ENCODE results near the gene OPCML. TPM values are rescaled to one million over a fixed set of nuclear protein-coding genes. Genes with fewer than 3 reads are reported as not detected.

The OPCML gene
- total and polyA plus RNA-seq, 2 of the 13 experiments (the other 11 are each of a cell fraction or from before 2014, with no cell fraction given): not detected

DNA sequence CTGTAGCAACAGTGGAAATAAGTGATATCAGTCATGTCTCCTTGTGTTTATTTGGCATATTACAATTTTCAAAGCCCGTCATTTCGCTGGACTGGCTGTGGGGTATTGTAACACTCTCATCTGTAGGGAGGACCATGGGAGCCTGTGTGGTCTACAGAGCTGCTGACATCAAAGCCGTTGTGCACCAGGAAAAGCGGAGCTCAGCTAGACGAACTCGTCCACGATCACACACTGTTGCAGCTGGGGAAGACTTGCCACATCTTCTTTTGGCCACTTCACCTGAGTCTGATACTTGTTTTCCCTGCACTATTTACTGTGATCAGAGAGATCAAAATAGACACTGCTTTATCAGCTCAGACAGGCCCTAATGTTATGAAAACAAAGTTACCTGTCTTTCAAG lies 741.3 kb downstream of the OPCML start:
- FAIRE-seq (no peak), DNase-seq (ENCODE audit: low spot score) (no peak), ATAC-seq (no peak)
- Histone ChIP-seq H3K36me3 (replicated peaks in 1 of 2; ENCODE audit: control insufficient read depth in 1 of 2, insufficient read depth in 2 of 2, low read length in 2 of 2) (no peaks in the 10 kb centered on the region), H3K27me3 (ENCODE audit: control insufficient read depth in 1 of 2, insufficient read depth in 2 of 2, low read length in 2 of 2) (no peaks in the 10 kb centered on the region; a peak in 2 of 5 replicates), H3K4me1 (ENCODE audit: insufficient read depth, low read length) (no peaks in the 10 kb centered on the region), H3K79me2 (ENCODE audit: insufficient read depth, low read length) (no peaks in the 10 kb centered on the region), H4K20me1 (ENCODE audit: insufficient read depth, low read length) (no peaks in the 10 kb centered on the region), H2AFZ (ENCODE audit: low read length) (no peak overlapping the region), H3K4me2 (ENCODE audit: low read depth, low read length) (no peak overlapping the region), H3K27ac (ENCODE audit: extremely low read length, insufficient read depth, low read length) (no peak overlapping the region), H3K9ac (ENCODE audit: insufficient read depth, low read depth, low read length) (no peak overlapping the region), H3K9me3 (ENCODE audit: low read length) (no peaks in the 10 kb centered on the region; the same call in 1 of the 2 replicates), H3K4me3 (replicated peaks in 1 of 3; ENCODE audit: insufficient read depth in 1 of 3, low read depth in 2 of 3, low read length in 3 of 3) (no peak overlapping the region)
- no peak for TF ChIP-seq ZFP37 (CRISPR knock-in tag; IDR thresholded peaks at IDR 0.05; ENCODE audit: borderline replicate concordance)
- no peak for TF ChIP-seq ZNF563 (CRISPR knock-in tag; IDR thresholded peaks at IDR 0.05)
- no peak for TF ChIP-seq ZNF468 (CRISPR knock-in tag; IDR thresholded peaks at IDR 0.05)
- TF ChIP-seq, protein P1, sequence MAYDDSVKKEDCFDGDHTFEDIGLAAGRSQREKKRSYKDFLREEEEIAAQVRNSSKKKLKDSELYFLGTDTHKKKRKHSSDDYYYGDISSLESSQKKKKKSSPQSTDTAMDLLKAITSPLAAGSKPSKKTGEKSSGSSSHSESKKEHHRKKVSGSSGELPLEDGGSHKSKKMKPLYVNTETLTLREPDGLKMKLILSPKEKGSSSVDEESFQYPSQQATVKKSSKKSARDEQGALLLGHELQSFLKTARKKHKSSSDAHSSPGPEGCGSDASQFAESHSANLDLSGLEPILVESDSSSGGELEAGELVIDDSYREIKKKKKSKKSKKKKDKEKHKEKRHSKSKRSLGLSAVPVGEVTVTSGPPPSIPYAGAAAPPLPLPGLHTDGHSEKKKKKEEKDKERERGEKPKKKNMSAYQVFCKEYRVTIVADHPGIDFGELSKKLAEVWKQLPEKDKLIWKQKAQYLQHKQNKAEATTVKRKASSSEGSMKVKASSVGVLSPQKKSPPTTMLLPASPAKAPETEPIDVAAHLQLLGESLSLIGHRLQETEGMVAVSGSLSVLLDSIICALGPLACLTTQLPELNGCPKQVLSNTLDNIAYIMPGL (CRISPR knock-in tag; IDR thresholded peaks at IDR 0.05; ENCODE audit: borderline replicate concordance in 1 of 2, low read depth in 1 of 2): no peak
- TF ChIP-seq, protein P2, sequence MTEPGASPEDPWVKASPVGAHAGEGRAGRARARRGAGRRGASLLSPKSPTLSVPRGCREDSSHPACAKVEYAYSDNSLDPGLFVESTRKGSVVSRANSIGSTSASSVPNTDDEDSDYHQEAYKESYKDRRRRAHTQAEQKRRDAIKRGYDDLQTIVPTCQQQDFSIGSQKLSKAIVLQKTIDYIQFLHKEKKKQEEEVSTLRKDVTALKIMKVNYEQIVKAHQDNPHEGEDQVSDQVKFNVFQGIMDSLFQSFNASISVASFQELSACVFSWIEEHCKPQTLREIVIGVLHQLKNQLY (CRISPR knock-in tag; IDR thresholded peaks at IDR 0.05): no peak
- no peak for TF ChIP-seq KLF11 (CRISPR knock-in tag; IDR thresholded peaks at IDR 0.05)
- no peak for TF ChIP-seq SOX5 (CRISPR knock-in tag; IDR thresholded peaks at IDR 0.05; ENCODE audit: borderline replicate concordance)
- TF ChIP-seq BORCS8-MEF2B (CRISPR knock-in tag; IDR thresholded peaks at IDR 0.05): no peak
- TF ChIP-seq, protein P3, sequence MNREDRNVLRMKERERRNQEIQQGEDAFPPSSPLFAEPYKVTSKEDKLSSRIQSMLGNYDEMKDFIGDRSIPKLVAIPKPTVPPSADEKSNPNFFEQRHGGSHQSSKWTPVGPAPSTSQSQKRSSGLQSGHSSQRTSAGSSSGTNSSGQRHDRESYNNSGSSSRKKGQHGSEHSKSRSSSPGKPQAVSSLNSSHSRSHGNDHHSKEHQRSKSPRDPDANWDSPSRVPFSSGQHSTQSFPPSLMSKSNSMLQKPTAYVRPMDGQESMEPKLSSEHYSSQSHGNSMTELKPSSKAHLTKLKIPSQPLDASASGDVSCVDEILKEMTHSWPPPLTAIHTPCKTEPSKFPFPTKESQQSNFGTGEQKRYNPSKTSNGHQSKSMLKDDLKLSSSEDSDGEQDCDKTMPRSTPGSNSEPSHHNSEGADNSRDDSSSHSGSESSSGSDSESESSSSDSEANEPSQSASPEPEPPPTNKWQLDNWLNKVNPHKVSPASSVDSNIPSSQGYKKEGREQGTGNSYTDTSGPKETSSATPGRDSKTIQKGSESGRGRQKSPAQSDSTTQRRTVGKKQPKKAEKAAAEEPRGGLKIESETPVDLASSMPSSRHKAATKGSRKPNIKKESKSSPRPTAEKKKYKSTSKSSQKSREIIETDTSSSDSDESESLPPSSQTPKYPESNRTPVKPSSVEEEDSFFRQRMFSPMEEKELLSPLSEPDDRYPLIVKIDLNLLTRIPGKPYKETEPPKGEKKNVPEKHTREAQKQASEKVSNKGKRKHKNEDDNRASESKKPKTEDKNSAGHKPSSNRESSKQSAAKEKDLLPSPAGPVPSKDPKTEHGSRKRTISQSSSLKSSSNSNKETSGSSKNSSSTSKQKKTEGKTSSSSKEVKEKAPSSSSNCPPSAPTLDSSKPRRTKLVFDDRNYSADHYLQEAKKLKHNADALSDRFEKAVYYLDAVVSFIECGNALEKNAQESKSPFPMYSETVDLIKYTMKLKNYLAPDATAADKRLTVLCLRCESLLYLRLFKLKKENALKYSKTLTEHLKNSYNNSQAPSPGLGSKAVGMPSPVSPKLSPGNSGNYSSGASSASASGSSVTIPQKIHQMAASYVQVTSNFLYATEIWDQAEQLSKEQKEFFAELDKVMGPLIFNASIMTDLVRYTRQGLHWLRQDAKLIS (CRISPR knock-in tag; IDR thresholded peaks at IDR 0.05): no peak
- TF ChIP-seq, protein P4, sequence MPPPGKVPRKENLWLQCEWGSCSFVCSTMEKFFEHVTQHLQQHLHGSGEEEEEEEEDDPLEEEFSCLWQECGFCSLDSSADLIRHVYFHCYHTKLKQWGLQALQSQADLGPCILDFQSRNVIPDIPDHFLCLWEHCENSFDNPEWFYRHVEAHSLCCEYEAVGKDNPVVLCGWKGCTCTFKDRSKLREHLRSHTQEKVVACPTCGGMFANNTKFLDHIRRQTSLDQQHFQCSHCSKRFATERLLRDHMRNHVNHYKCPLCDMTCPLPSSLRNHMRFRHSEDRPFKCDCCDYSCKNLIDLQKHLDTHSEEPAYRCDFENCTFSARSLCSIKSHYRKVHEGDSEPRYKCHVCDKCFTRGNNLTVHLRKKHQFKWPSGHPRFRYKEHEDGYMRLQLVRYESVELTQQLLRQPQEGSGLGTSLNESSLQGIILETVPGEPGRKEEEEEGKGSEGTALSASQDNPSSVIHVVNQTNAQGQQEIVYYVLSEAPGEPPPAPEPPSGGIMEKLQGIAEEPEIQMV (CRISPR knock-in tag; IDR thresholded peaks at IDR 0.05; ENCODE audit: low read depth): no peak
- TF ChIP-seq SAFB2 (CRISPR knock-in tag; IDR thresholded peaks at IDR 0.05; ENCODE audit: borderline replicate concordance, low read depth): no peak
- TF ChIP-seq FOSL1 (CRISPR knock-in tag; IDR thresholded peaks at IDR 0.05; ENCODE audit: borderline replicate concordance): no peak
- no peak for TF ChIP-seq MEF2D (CRISPR knock-in tag; IDR thresholded peaks at IDR 0.05)
- TF ChIP-seq, protein P5, sequence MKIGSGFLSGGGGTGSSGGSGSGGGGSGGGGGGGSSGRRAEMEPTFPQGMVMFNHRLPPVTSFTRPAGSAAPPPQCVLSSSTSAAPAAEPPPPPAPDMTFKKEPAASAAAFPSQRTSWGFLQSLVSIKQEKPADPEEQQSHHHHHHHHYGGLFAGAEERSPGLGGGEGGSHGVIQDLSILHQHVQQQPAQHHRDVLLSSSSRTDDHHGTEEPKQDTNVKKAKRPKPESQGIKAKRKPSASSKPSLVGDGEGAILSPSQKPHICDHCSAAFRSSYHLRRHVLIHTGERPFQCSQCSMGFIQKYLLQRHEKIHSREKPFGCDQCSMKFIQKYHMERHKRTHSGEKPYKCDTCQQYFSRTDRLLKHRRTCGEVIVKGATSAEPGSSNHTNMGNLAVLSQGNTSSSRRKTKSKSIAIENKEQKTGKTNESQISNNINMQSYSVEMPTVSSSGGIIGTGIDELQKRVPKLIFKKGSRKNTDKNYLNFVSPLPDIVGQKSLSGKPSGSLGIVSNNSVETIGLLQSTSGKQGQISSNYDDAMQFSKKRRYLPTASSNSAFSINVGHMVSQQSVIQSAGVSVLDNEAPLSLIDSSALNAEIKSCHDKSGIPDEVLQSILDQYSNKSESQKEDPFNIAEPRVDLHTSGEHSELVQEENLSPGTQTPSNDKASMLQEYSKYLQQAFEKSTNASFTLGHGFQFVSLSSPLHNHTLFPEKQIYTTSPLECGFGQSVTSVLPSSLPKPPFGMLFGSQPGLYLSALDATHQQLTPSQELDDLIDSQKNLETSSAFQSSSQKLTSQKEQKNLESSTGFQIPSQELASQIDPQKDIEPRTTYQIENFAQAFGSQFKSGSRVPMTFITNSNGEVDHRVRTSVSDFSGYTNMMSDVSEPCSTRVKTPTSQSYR (CRISPR knock-in tag; IDR thresholded peaks at IDR 0.05; ENCODE audit: borderline replicate concordance): no peak
- TF ChIP-seq NBN (conservative IDR thresholded peaks at IDR 0.05): no peak
- 0% methylated on average over 5 of the region's 7 CpGs for WGBS (ENCODE audit: low lambda C conversion rate)
- BruUV-seq (replicated peaks): no TSS peak
- CTCF ChIA-PET (ENCODE audit: low intra/inter-chr PET ratio, low total read pairs): no interaction called here
- in situ Hi-C loops (cut with HindIII; ENCODE audit: extremely low pct_ligation_motif_present, low pct_unique_long_range_greater_than_20kb) (no loop called here), intact Hi-C loops (cut with micrococcal nuclease; ENCODE audit: unreplicated experiment) (no loop called here)
- POLR2A ChIA-PET: no interaction called here

Measured in HepG2 (cell line).